ENCODE measurements around the gene HCFC1.

HCFC1 gene

GRCh38 chrX:153921511-153922446, 49.8 kb downstream of the HCFC1 start:
- DNase-seq: no peak

- DNase-seq: no peak
These were observed 50.5 kb downstream of the HCFC1 start for GRCh38 chrX:153921070-153921469.

- no peak for DNase-seq
These were observed 51.1 kb downstream of the HCFC1 start for GRCh38 chrX:153920546-153920945.

- DNase-seq: no peak
These were observed 52.3 kb downstream of the HCFC1 start for GRCh38 chrX:153919281-153919680.

- no peak for DNase-seq
These were observed 53.7 kb downstream of the HCFC1 start for GRCh38 chrX:153917869-153918268.

- no peak for DNase-seq
These were observed 57.9 kb downstream of the HCFC1 start for GRCh38 chrX:153913701-153914100.

GRCh38 chrX:153913211-153913610, 58.4 kb downstream of the HCFC1 start:
- no peak for DNase-seq

- DNase-seq: no peak
These were observed 59.8 kb downstream of the HCFC1 start for GRCh38 chrX:153911798-153912197.

- DNase-seq: no peak
These were observed 61.2 kb downstream of the HCFC1 start for GRCh38 chrX:153910446-153910845.

- DNase-seq: no peak
These were observed 61.6 kb downstream of the HCFC1 start for GRCh38 chrX:153909980-153910360.

- DNase-seq: no peak
These were observed 62.3 kb downstream of the HCFC1 start for GRCh38 chrX:153909024-153909979.

- no peak for DNase-seq
These were observed 63.3 kb downstream of the HCFC1 start for GRCh38 chrX:153908219-153908860.

- DNase-seq: no peak
These were observed 64.2 kb downstream of the HCFC1 start for GRCh38 chrX:153907456-153907855.

GRCh38 chrX:153906126-153906917, 65.3 kb downstream of the HCFC1 start:
- DNase-seq: no peak

- DNase-seq: peak in 1 of 2 experiments; percentile 30
These were observed 66.0 kb downstream of the HCFC1 start for GRCh38 chrX:153905481-153906095.

- no peak for DNase-seq
These were observed 67.3 kb downstream of the HCFC1 start, which contains the start of gene AVPR2 for GRCh38 chrX:153903991-153904957. AVPR2 (plus strand) TSS chrX:153904673; CDS start chrX:153905146, 473 bp downstream.

- DNase-seq: no peak
These were observed 68.2 kb downstream of the HCFC1 start for GRCh38 chrX:153903238-153903980.

- no peak for DNase-seq
These were observed 69.2 kb downstream of the HCFC1 start for GRCh38 chrX:153902385-153902784.

GRCh38 chrX:153901753-153902140, 69.9 kb downstream of the HCFC1 start:
- no peak for DNase-seq

Data from SHP77 (cell line).